ENCODE results near the gene SPATA13. TPM values are rescaled to one million over a fixed set of nuclear protein-coding genes. Genes with fewer than 3 reads are reported as not detected.
A peak's percentile ranks its signal among the peaks of the same experiment; 100 is the strongest.

The SPATA13 gene
- total RNA-seq, 2 donors from 2014 or later: 19.4 to 24.8 TPM

GRCh38 chr13:24306632-24307031 is 146.1 kb downstream of the SPATA13 start:
- TF ChIP-seq, protein P1, sequence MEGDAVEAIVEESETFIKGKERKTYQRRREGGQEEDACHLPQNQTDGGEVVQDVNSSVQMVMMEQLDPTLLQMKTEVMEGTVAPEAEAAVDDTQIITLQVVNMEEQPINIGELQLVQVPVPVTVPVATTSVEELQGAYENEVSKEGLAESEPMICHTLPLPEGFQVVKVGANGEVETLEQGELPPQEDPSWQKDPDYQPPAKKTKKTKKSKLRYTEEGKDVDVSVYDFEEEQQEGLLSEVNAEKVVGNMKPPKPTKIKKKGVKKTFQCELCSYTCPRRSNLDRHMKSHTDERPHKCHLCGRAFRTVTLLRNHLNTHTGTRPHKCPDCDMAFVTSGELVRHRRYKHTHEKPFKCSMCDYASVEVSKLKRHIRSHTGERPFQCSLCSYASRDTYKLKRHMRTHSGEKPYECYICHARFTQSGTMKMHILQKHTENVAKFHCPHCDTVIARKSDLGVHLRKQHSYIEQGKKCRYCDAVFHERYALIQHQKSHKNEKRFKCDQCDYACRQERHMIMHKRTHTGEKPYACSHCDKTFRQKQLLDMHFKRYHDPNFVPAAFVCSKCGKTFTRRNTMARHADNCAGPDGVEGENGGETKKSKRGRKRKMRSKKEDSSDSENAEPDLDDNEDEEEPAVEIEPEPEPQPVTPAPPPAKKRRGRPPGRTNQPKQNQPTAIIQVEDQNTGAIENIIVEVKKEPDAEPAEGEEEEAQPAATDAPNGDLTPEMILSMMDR (conservative IDR thresholded peaks at IDR 0.05): no peak
- Mint-ChIP-seq H3K36me3 (ENCODE audit: low read depth) (peaks cover 15% of the 10 kb centered on the region), H3K4me1 (peaks cover 8% of the 10 kb centered on the region), H3K9me3 (no peaks in the 10 kb centered on the region), H3K27me3 (ENCODE audit: insufficient read depth) (no peaks in the 10 kb centered on the region), H3K4me3 (no peak overlapping the region), H3K27ac (no peak overlapping the region)
- Histone ChIP-seq H3K36me3 (ENCODE audit: control insufficient read depth, insufficient read depth, low read length) (peaks cover 4% of the 10 kb centered on the region), H3K4me3 (ENCODE audit: low read length) (no peak overlapping the region), H3K9me3 (ENCODE audit: control insufficient read depth, low read length) (no peaks in the 10 kb centered on the region), H3K4me1 (ENCODE audit: control insufficient read depth, insufficient read depth, low read length) (peaks cover 3% of the 10 kb centered on the region), H3K27ac (ENCODE audit: low read depth, low read length) (no peak overlapping the region), H3K27me3 (ENCODE audit: control insufficient read depth, insufficient read depth, low read length, poor library complexity, severe bottlenecking) (no peaks in the 10 kb centered on the region), H3K9ac (ENCODE audit: extremely low read depth, low read length, poor library complexity, severe bottlenecking) (no peak overlapping the region)
- 96% methylated on average over 1 of the region's 1 CpG; no CpG with 5 or more reads in 1 of the 2 experiments for WGBS, 2 experiments (ENCODE audit: insufficient coverage in 1 of 2, insufficient read length in 1 of 2)
- no peak for DNase-seq

DNA sequence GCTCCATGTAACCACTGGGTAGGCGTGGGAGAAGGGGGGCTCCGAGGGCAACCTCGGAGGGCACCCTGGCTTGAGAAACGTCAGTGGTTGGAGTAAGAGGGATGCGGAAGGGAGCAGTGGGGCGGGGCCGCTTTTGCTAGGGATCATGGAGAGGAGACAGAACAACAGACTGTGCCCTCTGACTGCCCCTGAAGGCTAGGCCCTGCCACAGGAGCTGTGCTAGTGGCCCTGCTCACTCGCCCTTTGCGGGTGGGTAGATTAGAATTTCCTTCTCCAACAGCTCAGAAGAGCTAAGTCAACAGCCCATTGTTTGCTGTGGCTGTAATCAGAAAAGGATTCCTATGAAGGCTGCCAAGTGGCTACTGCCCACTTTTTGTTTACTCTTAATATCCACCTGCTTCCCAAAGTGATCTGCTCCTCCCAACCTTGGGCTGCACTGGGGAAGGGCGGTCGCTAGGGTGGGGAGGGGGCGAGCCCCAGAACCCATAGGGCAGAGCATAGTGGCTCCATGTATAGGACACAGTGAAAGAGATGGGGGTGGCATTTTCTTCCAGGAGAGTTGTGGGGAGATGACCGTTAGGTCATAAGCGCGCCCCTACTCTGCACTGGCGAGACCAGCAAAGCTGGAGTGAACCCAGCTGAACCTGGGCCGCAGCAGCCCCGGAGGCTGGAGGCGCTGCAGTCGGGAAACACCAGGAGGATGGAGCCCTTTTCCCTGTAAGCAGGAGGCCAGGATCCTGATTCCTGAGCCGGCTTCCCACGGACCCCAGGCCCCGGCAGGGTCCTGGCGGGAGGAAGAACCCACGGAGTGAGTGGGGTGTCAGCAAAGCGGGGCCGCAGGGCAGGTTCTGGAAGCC is 146.9 kb downstream of the SPATA13 start:
- H3K4me1 Mint-ChIP-seq: peaks cover 8% of the 10 kb centered on the region
- no peak overlapping the region for H3K9ac ChIP-seq (ENCODE audit: extremely low read depth, low read length, poor library complexity, severe bottlenecking)
- H3K4me3 ChIP-seq (ENCODE audit: low read length): no peak overlapping the region
- H3K36me3 Mint-ChIP-seq (ENCODE audit: low read depth): peaks cover 10% of the 10 kb centered on the region
- peaks cover 3% of the 10 kb centered on the region for H3K4me1 ChIP-seq (ENCODE audit: control insufficient read depth, insufficient read depth, low read length)
- DNase-seq: peak; percentile 57
- H3K27me3 ChIP-seq (ENCODE audit: control insufficient read depth, insufficient read depth, low read length, poor library complexity, severe bottlenecking): no peaks in the 10 kb centered on the region
- peaks cover 4% of the 10 kb centered on the region for H3K36me3 ChIP-seq (ENCODE audit: control insufficient read depth, insufficient read depth, low read length)
- 88 to 96% methylated on average over 22 to 27 of the region's 27 CpGs for WGBS, 2 experiments (ENCODE audit: insufficient coverage in 1 of 2, insufficient read length in 1 of 2)
- H3K27ac Mint-ChIP-seq: no peak overlapping the region
- H3K9me3 ChIP-seq (ENCODE audit: control insufficient read depth, low read length): no peaks in the 10 kb centered on the region
- no peaks in the 10 kb centered on the region for H3K27me3 Mint-ChIP-seq (ENCODE audit: insufficient read depth)
- no peaks in the 10 kb centered on the region for H3K9me3 Mint-ChIP-seq
- H3K4me3 Mint-ChIP-seq: no peak overlapping the region
- TF ChIP-seq, protein P1 (conservative IDR thresholded peaks at IDR 0.05): no peak
- H3K27ac ChIP-seq (ENCODE audit: low read depth, low read length): no peak overlapping the region

- 95 to 97% methylated on average over 27 to 33 of the region's 33 CpGs for WGBS, 2 experiments (ENCODE audit: insufficient coverage in 1 of 2, insufficient read length in 1 of 2)
- Histone ChIP-seq H3K27me3 (ENCODE audit: control insufficient read depth, insufficient read depth, low read length, poor library complexity, severe bottlenecking) (no peaks in the 10 kb centered on the region), H3K36me3 (ENCODE audit: control insufficient read depth, insufficient read depth, low read length) (peaks cover 4% of the 10 kb centered on the region), H3K9ac (ENCODE audit: extremely low read depth, low read length, poor library complexity, severe bottlenecking) (no peak overlapping the region), H3K4me1 (ENCODE audit: control insufficient read depth, insufficient read depth, low read length) (peaks cover 3% of the 10 kb centered on the region), H3K4me3 (ENCODE audit: low read length) (no peak overlapping the region), H3K27ac (ENCODE audit: low read depth, low read length) (no peak overlapping the region), H3K9me3 (ENCODE audit: control insufficient read depth, low read length) (no peaks in the 10 kb centered on the region)
- DNase-seq: no peak
- Mint-ChIP-seq H3K4me1 (peaks cover 8% of the 10 kb centered on the region), H3K4me3 (no peak overlapping the region), H3K9me3 (no peaks in the 10 kb centered on the region), H3K36me3 (ENCODE audit: low read depth) (peaks cover 5% of the 10 kb centered on the region), H3K27me3 (ENCODE audit: insufficient read depth) (no peaks in the 10 kb centered on the region), H3K27ac (no peak overlapping the region)
- TF ChIP-seq, protein P1 (conservative IDR thresholded peaks at IDR 0.05): no peak
Observed at GRCh38 chr13:24308068-24308445, 147.5 kb downstream of the SPATA13 start.

Measured in endodermal cell (in vitro differentiated cells).